HepG2 (cell line): ENCODE results near the gene ANXA9. TPM values are rescaled to one million over a fixed set of nuclear protein-coding genes. Genes with fewer than 3 reads are reported as not detected.
A peak's percentile ranks its signal among the peaks of the same experiment; 100 is the strongest.

Experiments used
- ATF7 ChIP-seq, 2 experiments: fragments of 450-650 bp in 1 of 2; sonication (generic) in 1 of 2; formaldehyde crosslinking in 1 of 2; IDR thresholded peaks; 2 replicates each; pipeline versions ENCODE4 v1.4.0 to v1.6.1; 2016 to 2020; ENCODE audit warnings: antibody characterized with exemption in 1 of 2, mild to moderate bottlenecking in 1 of 2, missing genetic modification reagents in 1 of 2
- ETV5 ChIP-seq: IDR thresholded peaks from 2 replicates; pipeline ENCODE4 v1.6.1; 2018; ENCODE audit warnings: missing biosample characterization, missing genetic modification reagents, inconsistent platforms, borderline replicate concordance
- HNRNPH1 ChIP-seq: fragments of 200-400 bp; formaldehyde crosslinking; optimal IDR thresholded peaks from 2 replicates; pipeline ENCODE3; 2017; ENCODE audit warnings: mild to moderate bottlenecking, low read depth, low read length
- JARID2 ChIP-seq: sonication (generic); formaldehyde crosslinking; IDR thresholded peaks from 2 replicates; pipeline ENCODE4 v1.8.1; 2023; ENCODE audit warnings: missing genetic modification reagents, inconsistent platforms; ENCODE audit not compliant: insufficient replicate concordance
- KMT2A ChIP-seq: sonication (generic); formaldehyde crosslinking; IDR thresholded peaks from 2 replicates; pipeline ENCODE4 v1.4.0; 2020; ENCODE audit warnings: missing genetic modification reagents
- KMT2B ChIP-seq: IDR thresholded peaks from 2 replicates; pipeline ENCODE4 v1.6.1; 2016; ENCODE audit warnings: missing genetic modification reagents, missing compliant biosample characterization
- LRRFIP1 ChIP-seq: sonication (generic); formaldehyde crosslinking; conservative IDR thresholded peaks from 2 replicates; pipeline ENCODE4 v1.4.0; 2020; ENCODE audit warnings: missing genetic modification reagents
- MXD4 ChIP-seq: IDR thresholded peaks from 2 replicates; pipeline ENCODE4 v1.6.1; 2016; ENCODE audit warnings: mild to moderate bottlenecking, missing biosample characterization, missing genetic modification reagents
- NFYB ChIP-seq: sonication (generic); formaldehyde crosslinking; IDR thresholded peaks from 2 replicates; pipeline ENCODE4 v1.4.0; 2020; ENCODE audit warnings: missing genetic modification reagents
- ZNF225 ChIP-seq: sonication (generic); formaldehyde crosslinking; IDR thresholded peaks from 2 replicates; pipeline ENCODE4 v1.4.0; 2020; ENCODE audit warnings: mild to moderate bottlenecking, missing genetic modification reagents
- ZNF276 ChIP-seq: sonication (generic); formaldehyde crosslinking; IDR thresholded peaks from 2 replicates; pipeline ENCODE4 v1.4.0; 2020; ENCODE audit warnings: mild to moderate bottlenecking, low read depth, missing genetic modification reagents
- ZNF281 ChIP-seq: sonication (generic); formaldehyde crosslinking; IDR thresholded peaks from 2 replicates; pipeline ENCODE4 v1.4.0; 2020; ENCODE audit warnings: missing genetic modification reagents, borderline replicate concordance
- ZNF282 ChIP-seq: fragments of 450-650 bp; IDR thresholded peaks from 2 replicates; pipeline ENCODE4 v1.6.1; 2018; ENCODE audit not compliant: partially characterized antibody
- ZNF724P ChIP-seq: sonication (generic); formaldehyde crosslinking; IDR thresholded peaks from 2 replicates; pipeline ENCODE4 v1.8.0; 2022; ENCODE audit warnings: missing genetic modification reagents, borderline replicate concordance
- ZSCAN5A ChIP-seq: sonication (generic); formaldehyde crosslinking; IDR thresholded peaks from 2 replicates; pipeline ENCODE4 v1.8.0; 2022; ENCODE audit warnings: mild to moderate bottlenecking, missing genetic modification reagents, borderline replicate concordance
- ZSCAN9 ChIP-seq: IDR thresholded peaks from 2 replicates; pipeline ENCODE4 v1.6.1; 2016; ENCODE audit warnings: borderline replicate concordance
- polyA plus RNA-seq, 8 experiments: library from polyadenylated mRNA; depleted of rRNA in 3 of 8; stranded (reverse) in 7 of 8; unstranded in 1 of 8; fragments of >200 nt; fragmentation: Illumina TruSeq in 4 of 8; extraction: Trizol in 4 of 8; gene quantifications; 2 replicates each; pipeline versions ENCODE4 v1.2.1 to v1.2.3, GENCODE V29; 2011 to 2016; ENCODE audit warnings: low read depth in 4 of 8, missing spikeins in 1 of 8, mixed read lengths in 1 of 8; ENCODE audit not compliant: insufficient read depth in 1 of 8
- total RNA-seq, 5 experiments: library from RNA; depleted of rRNA; stranded (reverse); fragments of >200 nt; fragmentation: Illumina TruSeq; extraction: Trizol; gene quantifications; 2 replicates each; pipeline ENCODE4 v1.2.3, GENCODE V29; 2016; ENCODE audit warnings: low read depth in 1 of 5

Gene ANXA9
- total and polyA plus RNA-seq, 2 of the 13 experiments (the other 11 are each of a cell fraction or from before 2014, with no cell fraction given) = 13.3 to 23.9 TPM

GRCh38 chr1:150971583-150972416 is 10.3 kb upstream of the ANXA9 start (continued):
- TF ChIP-seq ETV5 (CRISPR knock-in tag) (peak; percentile 50), ZNF225 (CRISPR knock-in tag) (no peak), KMT2A (CRISPR knock-in tag) (no peak), ZNF724P (CRISPR knock-in tag) (no peak), LRRFIP1 (CRISPR knock-in tag) (no peak), KMT2B (CRISPR knock-in tag) (no peak), ZNF276 (no peak; the same call in 1 of the 2 replicates), ZSCAN9 (no peak), ZSCAN5A (0 out of 2 replicates have a peak, but pooled peaks have one; percentile 41), ZNF281 (CRISPR knock-in tag) (peak; percentile 48; the same call in 1 of the 2 replicates), ATF7 (IDR thresholded peaks at IDR 0.05) (no peak), ATF7 (CRISPR knock-in tag; IDR thresholded peaks at IDR 0.05) (no peak), MXD4 (CRISPR knock-in tag) (no peak), ZNF282 (no peak), JARID2 (CRISPR knock-in tag) (no peak), NFYB (CRISPR knock-in tag) (peak; percentile 60), HNRNPH1 (no peak)
